Activated B cell treated with CpG ODN at 0.5 μM for 24 hours (primary cell): Measurements from ENCODE around the gene GSTO1. TPM values are rescaled to one million over a fixed set of nuclear protein-coding genes. Genes with fewer than 3 reads are reported as not detected.

Source experiments
- ATAC-seq: fragments of 200-7000 bp; cut with Tn5 transposase; one replicate; pipeline ENCODE4 v1.10.0; 2021; ENCODE audit warnings: low read depth, mild to moderate bottlenecking, moderate library complexity
- CTCF ChIA-PET: fragments of 350-600 bp; sonication (Branson Sonifier 250); formaldehyde crosslinking; loops from one replicate; lab custom pipeline; 2021; ENCODE audit warnings: antibody characterized with exemption; lab: Charles Lee
- POLR2A ChIA-PET: fragments of 350-600 bp; sonication (Branson Sonifier 250); formaldehyde crosslinking; loops from one replicate; lab custom pipeline; 2021; ENCODE audit warnings: antibody characterized with exemption; lab: Charles Lee
- DNase-seq: peaks from one replicate; pipeline ENCODE4 v3.0.0; 2022
- H3K27ac Mint-ChIP-seq: one replicate; pipeline ENCODE4 v1.8.0; 2020; ENCODE audit warnings: mixed read lengths
- H3K27me3 Mint-ChIP-seq: one replicate; pipeline ENCODE4 v1.8.0; 2021; ENCODE audit warnings: mixed read lengths
- H3K36me3 Mint-ChIP-seq: one replicate; pipeline ENCODE4 v1.8.0; 2021; ENCODE audit warnings: low read depth, mixed read lengths
- H3K4me1 Mint-ChIP-seq: one replicate; pipeline ENCODE4 v1.8.0; 2021; ENCODE audit warnings: mixed read lengths
- H3K4me3 Mint-ChIP-seq: one replicate; pipeline ENCODE4 v1.8.0; 2020; ENCODE audit warnings: mild to moderate bottlenecking, mixed read lengths
- H3K9me3 Mint-ChIP-seq: one replicate; pipeline ENCODE4 v1.8.0; 2020; ENCODE audit warnings: mixed read lengths
- CTCF ChIP-seq: fragments of 200-600 bp; IDR thresholded peaks from one replicate; pipeline ENCODE4 v1.8.0; 2022; ENCODE audit warnings: antibody characterized with exemption, mild to moderate bottlenecking
- intact Hi-C: fragments of 100-400 bp; cut with micrococcal nuclease; formaldehyde crosslinking; loops from one replicate; pipeline ENCODE4 v1.15.1; 2024
- total RNA-seq: library from RNA; stranded (reverse); gene quantifications from 2 replicates; pipeline ENCODE4 v1.2.3, GENCODE V29; 2022

GSTO1 gene
- total RNA-seq, 1 donor from 2014 or later: 43.0 TPM

DNA sequence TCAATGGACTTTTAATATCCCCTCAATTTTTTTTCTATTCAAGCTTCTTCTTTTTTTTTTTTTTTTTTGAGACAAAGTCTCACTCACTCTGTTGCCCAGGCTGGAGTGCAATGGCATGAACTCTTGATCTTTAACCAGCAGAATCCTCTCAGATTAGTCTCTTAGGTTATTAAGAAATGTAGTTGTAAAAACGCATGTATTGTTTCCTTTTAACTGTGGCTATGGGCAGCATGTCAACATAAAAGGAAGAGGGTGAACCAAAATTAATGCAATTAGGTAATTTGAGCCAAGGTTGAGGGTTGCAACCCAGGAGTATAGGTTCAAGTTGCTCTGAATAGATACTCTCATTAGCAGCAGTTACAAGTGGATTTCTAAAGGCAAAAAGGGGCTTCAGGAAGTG, 4.3 kb upstream of the GSTO1 start:
- no peak for ATAC-seq
- ChIA-PET CTCF (no interaction called here), POLR2A (no interaction called here)
- TF ChIP-seq CTCF: no peak
- H3K27me3 Mint-ChIP-seq: peaks cover 17% of the 10 kb centered on the region
- no peaks in the 10 kb centered on the region for H3K9me3 Mint-ChIP-seq
- peaks cover 10% of the 10 kb centered on the region for H3K4me1 Mint-ChIP-seq
- DNase-seq: no peak
- intact Hi-C loops: no loop called here
- peaks cover 3% of the 10 kb centered on the region for H3K36me3 Mint-ChIP-seq
- H3K4me3 Mint-ChIP-seq: no peak overlapping the region
- no peak overlapping the region for H3K27ac Mint-ChIP-seq

DNA sequence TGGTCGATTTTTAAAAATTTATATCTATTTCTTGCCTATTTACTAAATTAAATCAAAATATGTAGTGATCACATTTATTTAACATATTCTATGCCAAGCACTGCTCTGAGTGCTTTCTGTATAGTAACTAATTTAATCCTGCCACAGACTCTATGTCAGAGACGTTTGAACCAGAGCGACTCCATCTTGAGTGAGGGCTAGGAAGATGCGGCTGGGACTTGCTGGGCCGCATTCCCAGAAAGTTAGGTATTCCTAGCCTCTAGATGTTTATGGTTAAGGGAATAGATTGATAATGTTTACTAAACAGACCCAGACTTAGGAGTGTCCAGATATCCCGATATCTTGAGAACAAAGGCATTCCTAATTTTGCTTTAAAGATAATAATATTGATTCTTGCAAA, 3.2 kb upstream of the GSTO1 start:
- ChIA-PET CTCF (no interaction called here), POLR2A (no interaction called here)
- ATAC-seq (no peak), DNase-seq (no peak)
- TF ChIP-seq CTCF: no peak
- Mint-ChIP-seq H3K4me1 (peaks cover 21% of the 10 kb centered on the region), H3K36me3 (peaks cover 8% of the 10 kb centered on the region), H3K27ac (no peak overlapping the region), H3K9me3 (no peaks in the 10 kb centered on the region), H3K27me3 (peaks cover 17% of the 10 kb centered on the region), H3K4me3 (no peak overlapping the region)
- intact Hi-C loops: no loop called here

DNA sequence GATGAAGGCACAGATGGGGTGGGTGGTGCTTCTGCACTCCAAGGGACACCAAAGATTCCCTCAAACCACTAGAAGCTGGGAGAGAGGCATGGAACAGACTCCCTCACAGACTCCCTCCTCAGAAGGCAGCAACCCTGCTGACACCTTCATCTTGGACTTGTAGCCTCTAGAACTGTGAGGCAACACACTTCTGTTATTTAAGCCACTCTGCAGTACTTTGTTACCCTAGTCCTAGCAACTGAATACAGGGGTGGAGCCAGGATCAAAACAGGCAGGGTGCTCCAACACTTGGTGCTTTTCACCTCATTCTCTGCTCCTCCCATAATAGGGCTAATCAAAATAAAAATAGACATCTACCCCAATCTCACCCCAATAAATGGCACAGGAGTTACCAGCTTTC, 2.3 kb upstream of the GSTO1 start:
- no peak overlapping the region for H3K4me3 Mint-ChIP-seq
- CTCF ChIA-PET: no interaction called here
- intact Hi-C loops: no loop called here
- H3K9me3 Mint-ChIP-seq: no peaks in the 10 kb centered on the region
- peaks cover 28% of the 10 kb centered on the region for H3K4me1 Mint-ChIP-seq
- DNase-seq (no peak), ATAC-seq (no peak)
- no peak for TF ChIP-seq CTCF
- peaks cover 17% of the 10 kb centered on the region for H3K27me3 Mint-ChIP-seq
- peaks cover 13% of the 10 kb centered on the region for H3K36me3 Mint-ChIP-seq
- POLR2A ChIA-PET: interaction anchor here (1.3 kb wide), 1 partner anchor 17 kb away, joined by 3 read pairs; the partner anchor contains the start of gene GSTO2
- H3K27ac Mint-ChIP-seq: no peak overlapping the region

- H3K4me1 Mint-ChIP-seq: peaks cover 28% of the 10 kb centered on the region
- peaks cover 16% of the 10 kb centered on the region for H3K36me3 Mint-ChIP-seq
- TF ChIP-seq CTCF: no peak
- no peaks in the 10 kb centered on the region for H3K9me3 Mint-ChIP-seq
- peaks cover 17% of the 10 kb centered on the region for H3K27me3 Mint-ChIP-seq
- H3K27ac Mint-ChIP-seq: no peak overlapping the region
- DNase-seq (no peak), ATAC-seq (no peak)
- CTCF ChIA-PET: no interaction called here
- POLR2A ChIA-PET: interaction anchor here (1.3 to 1.6 kb wide), 2 partner anchors 9 to 16 kb away, joined by 3 read pairs; partner anchors contain the start of gene GSTO2
- H3K4me3 Mint-ChIP-seq: peak overlapping the region; percentile 42
- intact Hi-C loops: no loop called here
These were observed 1.6 kb upstream of the GSTO1 start for GRCh38 chr10:104253106-104253505.

DNA sequence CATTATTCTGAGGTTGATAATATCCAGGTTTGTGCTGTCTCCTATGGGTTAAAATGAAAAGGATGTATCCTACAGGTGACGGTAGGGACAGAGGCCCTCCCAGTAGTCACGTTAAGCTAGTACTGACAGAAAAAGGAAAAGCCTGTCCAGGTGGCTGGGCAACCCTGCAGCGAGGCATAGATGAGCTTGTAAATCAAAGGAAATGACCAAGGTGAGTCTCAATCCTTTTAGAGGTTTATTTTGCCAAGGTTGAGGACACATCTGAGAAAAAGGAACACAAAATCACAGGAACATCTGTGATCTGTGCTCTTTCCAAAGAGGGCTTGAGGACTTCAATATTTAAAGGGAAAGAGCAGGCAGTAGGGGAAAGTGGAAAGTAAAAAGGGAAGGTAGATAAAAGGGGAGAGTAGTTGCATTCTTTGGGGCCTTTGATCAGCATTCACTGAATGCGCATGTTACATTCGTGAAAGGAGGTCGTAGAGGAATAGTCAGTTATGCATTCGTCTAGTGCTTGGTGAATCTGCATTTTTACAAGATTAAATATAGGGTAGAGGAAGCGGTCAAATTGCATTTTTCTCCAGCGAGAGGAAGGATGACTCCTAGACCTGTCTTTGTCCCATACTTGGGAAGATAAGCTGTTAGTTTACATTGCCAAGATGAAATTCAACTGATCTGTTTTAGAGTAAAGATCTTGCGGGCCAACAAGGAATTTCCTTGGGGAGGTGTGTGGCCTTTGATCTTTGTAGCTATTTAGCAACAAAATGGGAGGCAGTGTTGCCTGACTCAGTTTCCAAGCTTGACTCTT, 884 bp upstream of the GSTO1 start:
- Mint-ChIP-seq H3K4me3 (peak overlapping the region; percentile 93), H3K27ac (peak overlapping the region; percentile 88), H3K36me3 (peaks cover 22% of the 10 kb centered on the region), H3K27me3 (peaks cover 15% of the 10 kb centered on the region), H3K4me1 (peaks cover 28% of the 10 kb centered on the region), H3K9me3 (no peaks in the 10 kb centered on the region)
- no peak for TF ChIP-seq CTCF
- ChIA-PET POLR2A (interaction anchor here (0.8 to 5.1 kb wide), 7 partner anchors 9 to 132 kb away, joined by 3 to 45 read pairs (median 4); partner anchors contain the start of genes GSTO2 and SFR1), CTCF (interaction anchor here (0.6 to 4.9 kb wide), 2 partner anchors 20 to 88 kb away, joined by 3 to 23 read pairs; no protein-coding TSS in a partner anchor)
- intact Hi-C loops: loop anchor here (1.0 kb wide), 2 partner anchors 15 to 22 kb away; partner anchors contain the start of genes CFAP43 and GSTO2
- DNase-seq: no peak
- no peak for ATAC-seq
